D721Med (cell line): Measurements from ENCODE around the gene ASCL3.

Source experiments
- DNase-seq: peaks from one replicate; pipeline ENCODE4 v3.0.0; 2011; ENCODE audit warnings: low spot score; ENCODE audit not compliant: insufficient read length
- FAIRE-seq: peaks from 2 replicates; lab custom pipeline; 2011; peaks lifted over from hg19 to GRCh38; lab: Jason Lieb, UNC
- CTCF ChIP-seq: IDR thresholded peaks from 2 replicates; pipeline ENCODE4 v1.5.1; 2012; ENCODE audit warnings: mild to moderate bottlenecking, control low read depth; ENCODE audit not compliant: insufficient read depth; ENCODE audit errors: missing control alignments

ASCL3 gene

DNA sequence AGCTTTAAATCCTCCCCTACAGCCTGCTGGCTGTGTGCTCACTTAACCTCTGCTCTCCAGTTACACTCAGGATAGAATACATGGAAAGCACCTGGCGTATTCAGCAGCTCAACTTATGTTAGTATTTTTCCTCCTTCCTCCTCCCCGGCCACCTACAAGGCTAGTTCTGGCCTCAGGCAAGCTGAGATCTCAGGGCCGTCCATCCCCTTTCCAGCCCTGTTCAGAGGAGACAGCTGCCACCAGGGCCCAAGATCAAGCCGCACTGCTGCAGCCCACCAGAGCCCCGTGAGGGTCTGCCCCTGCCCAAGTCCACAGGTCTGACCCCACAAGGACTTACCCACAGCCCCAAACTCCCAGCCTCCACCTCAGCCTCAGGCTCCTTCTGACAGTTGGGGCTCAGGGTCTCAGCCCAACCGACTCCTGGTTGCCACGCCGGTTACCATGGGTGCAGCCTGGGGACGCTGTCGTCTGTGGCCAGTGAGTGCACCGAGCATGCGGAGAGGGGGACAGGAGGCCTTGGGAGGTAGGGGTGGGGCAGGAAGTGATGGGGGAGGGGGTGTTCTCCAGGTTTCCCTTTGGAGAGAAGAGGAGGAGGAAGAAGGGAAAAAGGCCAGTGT lies 10.1 kb downstream of the ASCL3 start, which contains the start of gene C11orf16:
TSS of gene C11orf16 (minus strand) at position 384 of the 617 bp plus-strand sequence. CDS start 639 bp downstream, outside the sequence.
- FAIRE-seq (no peak), DNase-seq (no peak)
- TF ChIP-seq CTCF: no peak

- no peak for TF ChIP-seq CTCF
- no peak for DNase-seq
- no peak for FAIRE-seq
Observed at GRCh38 chr11:8930456-8931175, 12.2 kb downstream of the ASCL3 start.

DNA sequence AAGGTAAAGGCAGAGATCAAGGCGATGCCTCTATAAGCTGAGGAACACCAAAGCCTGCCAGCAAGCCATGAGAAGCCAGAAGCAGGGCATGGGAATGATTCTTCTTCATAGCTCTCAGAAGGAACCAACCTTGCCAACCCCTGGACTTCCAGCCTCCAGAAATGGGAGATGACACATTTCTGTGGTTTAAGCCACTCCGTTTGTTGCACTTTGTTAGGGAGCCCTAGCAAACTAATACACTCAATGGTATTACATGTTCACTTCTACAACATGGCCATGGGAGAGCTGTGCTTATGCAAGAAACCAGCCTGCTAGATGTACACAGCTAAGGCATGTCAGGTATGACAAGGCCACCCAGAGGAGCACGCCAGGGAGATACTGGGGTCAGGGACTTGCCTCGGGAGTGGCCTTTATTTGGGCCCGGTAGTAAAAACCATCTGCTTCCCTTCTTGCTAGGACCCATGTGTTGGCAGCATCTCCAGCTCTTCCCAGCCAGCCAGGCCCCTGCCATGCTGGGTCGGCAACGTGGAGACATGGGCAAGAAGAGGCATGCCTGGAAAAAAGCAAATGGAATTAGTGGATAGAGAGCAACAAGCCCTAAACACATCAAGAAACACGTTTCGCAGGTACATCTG lies 13.7 kb downstream of the ASCL3 start:
- DNase-seq (no peak), FAIRE-seq (no peak)
- TF ChIP-seq CTCF: no peak

GRCh38 chr11:8928205-8928604 lies 14.6 kb downstream of the ASCL3 start:
- DNase-seq: no peak
- no peak for TF ChIP-seq CTCF
- no peak for FAIRE-seq

- no peak for FAIRE-seq
- TF ChIP-seq CTCF: no peak
- DNase-seq: no peak
Observed at GRCh38 chr11:8927233-8927632, 15.6 kb downstream of the ASCL3 start.

- FAIRE-seq: no peak
- no peak for TF ChIP-seq CTCF
- DNase-seq: no peak
Observed at GRCh38 chr11:8926236-8926635, 16.6 kb downstream of the ASCL3 start.
